PFSK-1 (cell line): ENCODE data around the gene MARCHF3.

Experiments used
- SIN3A ChIP-seq: IDR thresholded peaks from 2 replicates; pipeline ENCODE4 v1.6.1; 2012; ENCODE audit warnings: mild to moderate bottlenecking, low read length, moderate library complexity, borderline replicate concordance; ENCODE audit not compliant: insufficient read depth
- TAF1 ChIP-seq: IDR thresholded peaks from 2 replicates; pipeline ENCODE4 v1.6.1; 2012; ENCODE audit warnings: low read length, control low read depth, borderline replicate concordance; ENCODE audit not compliant: insufficient read depth
- TF ChIP-seq, protein P1 (sequence below), 2 experiments: IDR thresholded peaks; 2 replicates each; pipeline versions ENCODE4 v1.6.1 to v1.8.0; 2011 to 2012; ENCODE audit warnings: low read depth in 2 of 2, low read length in 2 of 2, control low read depth in 1 of 2, inconsistent platforms in 1 of 2, mild to moderate bottlenecking in 1 of 2, moderate library complexity in 1 of 2; ENCODE audit not compliant: insufficient read depth in 1 of 2

DNA sequence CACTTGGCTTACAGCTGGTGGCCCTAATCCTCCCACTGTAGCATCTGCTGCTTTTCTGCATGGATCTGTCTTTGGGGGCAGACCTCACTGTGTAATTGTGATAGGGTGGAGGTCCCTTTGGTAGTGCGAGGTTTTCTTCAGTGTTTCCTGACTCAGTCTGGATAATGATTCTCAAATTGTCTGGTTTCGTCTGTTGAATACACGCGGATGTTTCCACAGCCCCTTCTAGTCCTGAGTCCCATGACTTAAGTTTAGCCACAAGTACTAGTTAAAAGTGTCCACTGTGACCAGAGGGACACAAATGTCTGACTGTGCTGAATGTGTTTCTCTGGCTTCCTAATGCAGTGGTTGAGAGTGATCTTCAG, 182.9 kb downstream of the MARCHF3 start:
- TF ChIP-seq, protein P1, sequence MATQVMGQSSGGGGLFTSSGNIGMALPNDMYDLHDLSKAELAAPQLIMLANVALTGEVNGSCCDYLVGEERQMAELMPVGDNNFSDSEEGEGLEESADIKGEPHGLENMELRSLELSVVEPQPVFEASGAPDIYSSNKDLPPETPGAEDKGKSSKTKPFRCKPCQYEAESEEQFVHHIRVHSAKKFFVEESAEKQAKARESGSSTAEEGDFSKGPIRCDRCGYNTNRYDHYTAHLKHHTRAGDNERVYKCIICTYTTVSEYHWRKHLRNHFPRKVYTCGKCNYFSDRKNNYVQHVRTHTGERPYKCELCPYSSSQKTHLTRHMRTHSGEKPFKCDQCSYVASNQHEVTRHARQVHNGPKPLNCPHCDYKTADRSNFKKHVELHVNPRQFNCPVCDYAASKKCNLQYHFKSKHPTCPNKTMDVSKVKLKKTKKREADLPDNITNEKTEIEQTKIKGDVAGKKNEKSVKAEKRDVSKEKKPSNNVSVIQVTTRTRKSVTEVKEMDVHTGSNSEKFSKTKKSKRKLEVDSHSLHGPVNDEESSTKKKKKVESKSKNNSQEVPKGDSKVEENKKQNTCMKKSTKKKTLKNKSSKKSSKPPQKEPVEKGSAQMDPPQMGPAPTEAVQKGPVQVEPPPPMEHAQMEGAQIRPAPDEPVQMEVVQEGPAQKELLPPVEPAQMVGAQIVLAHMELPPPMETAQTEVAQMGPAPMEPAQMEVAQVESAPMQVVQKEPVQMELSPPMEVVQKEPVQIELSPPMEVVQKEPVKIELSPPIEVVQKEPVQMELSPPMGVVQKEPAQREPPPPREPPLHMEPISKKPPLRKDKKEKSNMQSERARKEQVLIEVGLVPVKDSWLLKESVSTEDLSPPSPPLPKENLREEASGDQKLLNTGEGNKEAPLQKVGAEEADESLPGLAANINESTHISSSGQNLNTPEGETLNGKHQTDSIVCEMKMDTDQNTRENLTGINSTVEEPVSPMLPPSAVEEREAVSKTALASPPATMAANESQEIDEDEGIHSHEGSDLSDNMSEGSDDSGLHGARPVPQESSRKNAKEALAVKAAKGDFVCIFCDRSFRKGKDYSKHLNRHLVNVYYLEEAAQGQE (IDR thresholded peaks at IDR 0.05; ENCODE audit: insufficient read depth in 1 of 2, low read depth in 2 of 2, low read length in 2 of 2): no peak
- TF ChIP-seq TAF1 (no peak), SIN3A (no peak)
